Measurements from ENCODE around the gene KRT35. TPM values are rescaled to one million over a fixed set of nuclear protein-coding genes. Genes with fewer than 3 reads are reported as not detected.

The KRT35 gene
- total and polyA plus RNA-seq, 2 of the 13 experiments (the other 11 are each of a cell fraction or from before 2014, with no cell fraction given) = not detected

DNA sequence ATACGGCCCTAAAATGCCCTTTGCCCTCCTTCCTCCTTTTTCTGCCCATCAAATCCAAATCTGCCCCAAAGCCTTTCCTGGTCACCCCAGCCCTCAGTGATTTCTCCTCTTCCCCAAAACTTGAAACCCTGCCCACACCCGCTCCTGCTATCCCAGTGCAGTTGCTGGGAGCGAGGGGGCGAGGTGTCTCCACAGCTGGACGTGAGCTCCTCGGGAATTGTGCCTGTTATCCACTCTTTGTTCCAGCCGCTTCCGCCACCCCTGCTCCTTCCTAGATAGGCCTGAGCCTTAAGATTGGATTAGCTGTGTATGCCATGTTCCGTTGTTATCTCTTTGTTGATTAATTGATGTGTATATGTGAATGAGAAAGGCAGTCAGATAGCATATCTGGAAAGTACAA is 2.6 kb upstream of the KRT35 start (continued):
- TF ChIP-seq, protein P1, sequence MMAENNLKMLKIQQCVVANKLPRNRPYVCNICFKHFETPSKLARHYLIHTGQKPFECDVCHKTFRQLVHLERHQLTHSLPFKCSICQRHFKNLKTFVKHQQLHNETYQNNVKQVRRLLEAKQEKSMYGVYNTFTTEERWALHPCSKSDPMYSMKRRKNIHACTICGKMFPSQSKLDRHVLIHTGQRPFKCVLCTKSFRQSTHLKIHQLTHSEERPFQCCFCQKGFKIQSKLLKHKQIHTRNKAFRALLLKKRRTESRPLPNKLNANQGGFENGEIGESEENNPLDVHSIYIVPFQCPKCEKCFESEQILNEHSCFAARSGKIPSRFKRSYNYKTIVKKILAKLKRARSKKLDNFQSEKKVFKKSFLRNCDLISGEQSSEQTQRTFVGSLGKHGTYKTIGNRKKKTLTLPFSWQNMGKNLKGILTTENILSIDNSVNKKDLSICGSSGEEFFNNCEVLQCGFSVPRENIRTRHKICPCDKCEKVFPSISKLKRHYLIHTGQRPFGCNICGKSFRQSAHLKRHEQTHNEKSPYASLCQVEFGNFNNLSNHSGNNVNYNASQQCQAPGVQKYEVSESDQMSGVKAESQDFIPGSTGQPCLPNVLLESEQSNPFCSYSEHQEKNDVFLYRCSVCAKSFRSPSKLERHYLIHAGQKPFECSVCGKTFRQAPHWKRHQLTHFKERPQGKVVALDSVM (CRISPR knock-in tag; IDR thresholded peaks at IDR 0.05) = no peak
- TF ChIP-seq ZMAT5 (CRISPR knock-in tag; IDR thresholded peaks at IDR 0.05; ENCODE audit: borderline replicate concordance, low read depth) (no peak), SRSF4 (IDR thresholded peaks at IDR 0.05; ENCODE audit: low read depth, low read length, poor library complexity, severe bottlenecking) (no peak), FOXA3 (CRISPR knock-in tag; IDR thresholded peaks at IDR 0.05) (no peak)

- Histone ChIP-seq H3K9ac (ENCODE audit: insufficient read depth, low read depth, low read length) (no peak overlapping the region), H3K27ac (ENCODE audit: extremely low read length, insufficient read depth, low read length) (no peak overlapping the region), H4K20me1 (ENCODE audit: insufficient read depth, low read length) (no peaks in the 10 kb centered on the region), H3K9me3 (ENCODE audit: low read length) (no peaks in the 10 kb centered on the region), H2AFZ (ENCODE audit: low read length) (no peak overlapping the region), H3K36me3 (replicated peaks in 1 of 2; ENCODE audit: control insufficient read depth in 1 of 2, insufficient read depth in 2 of 2, low read length in 2 of 2) (no peaks in the 10 kb centered on the region), H3K4me3 (replicated peaks in 1 of 3; ENCODE audit: insufficient read depth in 1 of 3, low read depth in 2 of 3, low read length in 3 of 3) (no peak overlapping the region), H3K4me1 (ENCODE audit: insufficient read depth, low read length) (no peaks in the 10 kb centered on the region), H3K79me2 (ENCODE audit: insufficient read depth, low read length) (no peaks in the 10 kb centered on the region), H3K27me3 (ENCODE audit: control insufficient read depth in 1 of 2, insufficient read depth in 2 of 2, low read length in 2 of 2) (peaks cover 1 to 36% of the 10 kb centered on the region in 2 experiments; a peak in 3 of 5 replicates), H3K4me2 (ENCODE audit: low read depth, low read length) (no peak overlapping the region)
- CTCF ChIA-PET (ENCODE audit: low intra/inter-chr PET ratio, low total read pairs) = no interaction called here
- POLR2A ChIA-PET = no interaction called here
- WGBS (ENCODE audit: low lambda C conversion rate) = 60% methylated on average over 10 of the region's 10 CpGs
- intact Hi-C loops (cut with micrococcal nuclease; ENCODE audit: unreplicated experiment) (no loop called here), in situ Hi-C loops (cut with HindIII; ENCODE audit: extremely low pct_ligation_motif_present, low pct_unique_long_range_greater_than_20kb) (no loop called here)
- FAIRE-seq = no peak
- no peak for ATAC-seq
- no peak for DNase-seq (ENCODE audit: low spot score)
- no TSS peak for BruUV-seq (replicated peaks)
- TF ChIP-seq TRIM22 (IDR thresholded peaks at IDR 0.05) (no peak), ZNF10 (CRISPR knock-in tag; IDR thresholded peaks at IDR 0.05; ENCODE audit: borderline replicate concordance, low read depth) (no peak), PHF8 (CRISPR knock-in tag; IDR thresholded peaks at IDR 0.05) (no peak), NR2F6 (IDR thresholded peaks at IDR 0.05) (no peak), NR2F6 (CRISPR knock-in tag; IDR thresholded peaks at IDR 0.05) (no peak), NFE2L1 (CRISPR knock-in tag; IDR thresholded peaks at IDR 0.05; ENCODE audit: borderline replicate concordance) (no peak), ZBED4 (CRISPR knock-in tag; IDR thresholded peaks at IDR 0.05; ENCODE audit: borderline replicate concordance) (no peak), HOXA5 (CRISPR knock-in tag; IDR thresholded peaks at IDR 0.05) (no peak), CTCF (CRISPR knock-in tag; IDR thresholded peaks at IDR 0.05) (no peak), U2AF1 (optimal IDR thresholded peaks at IDR 0.05; ENCODE audit: low read depth, low read length) (no peak)
These were observed 370 bp downstream of the KRT35 start for GRCh38 chr17:41480581-41480980.
